HG03060 (cell line): ENCODE results near the gene RIMBP2.

Source experiments
- ATAC-seq: cut with Tn5 transposase; IDR thresholded peaks from one replicate; pipeline ENCODE4 v1.9.1; 2021; ENCODE audit warnings: low read depth, moderate number of reproducible peaks; ENCODE audit not compliant: unreplicated experiment

The RIMBP2 gene

DNA sequence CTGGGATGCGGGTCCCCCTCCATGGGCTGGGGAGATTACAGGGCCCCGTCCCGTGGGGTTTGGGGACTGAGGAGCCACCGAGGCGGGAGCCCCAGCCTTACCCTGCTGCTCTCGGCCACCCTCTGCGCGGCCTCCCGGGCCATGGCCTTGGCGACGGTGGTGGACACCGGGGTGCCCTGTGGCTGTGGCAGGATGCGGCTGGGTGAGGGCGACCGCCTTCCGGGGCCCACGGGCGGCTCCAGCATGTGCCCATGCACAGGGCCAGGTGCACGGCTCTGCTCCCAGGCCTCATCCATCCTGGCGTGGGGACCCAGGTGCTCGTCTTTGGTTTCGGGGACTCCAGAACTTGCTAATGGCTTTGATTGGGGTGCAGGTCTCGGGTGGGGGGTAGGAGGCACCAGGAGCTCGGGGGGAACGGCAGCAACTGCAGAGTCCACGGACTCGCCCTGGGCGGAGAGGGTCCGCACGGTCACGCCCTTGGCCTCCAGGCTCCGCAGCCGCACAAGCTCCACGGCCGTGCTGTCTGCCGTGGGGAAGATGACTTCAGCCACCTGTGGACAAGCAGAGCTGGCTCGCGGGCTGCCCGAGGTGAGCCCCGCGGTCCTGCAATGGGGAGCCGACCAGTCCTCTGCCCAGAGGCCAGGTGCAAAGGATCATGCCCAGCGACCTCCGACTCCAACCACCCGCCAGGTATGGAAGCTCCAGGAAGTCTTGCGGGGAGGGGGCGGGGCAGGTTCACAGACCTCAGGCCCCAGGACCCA lies 279.2 kb downstream of the RIMBP2 start:
- no peak for ATAC-seq

DNA sequence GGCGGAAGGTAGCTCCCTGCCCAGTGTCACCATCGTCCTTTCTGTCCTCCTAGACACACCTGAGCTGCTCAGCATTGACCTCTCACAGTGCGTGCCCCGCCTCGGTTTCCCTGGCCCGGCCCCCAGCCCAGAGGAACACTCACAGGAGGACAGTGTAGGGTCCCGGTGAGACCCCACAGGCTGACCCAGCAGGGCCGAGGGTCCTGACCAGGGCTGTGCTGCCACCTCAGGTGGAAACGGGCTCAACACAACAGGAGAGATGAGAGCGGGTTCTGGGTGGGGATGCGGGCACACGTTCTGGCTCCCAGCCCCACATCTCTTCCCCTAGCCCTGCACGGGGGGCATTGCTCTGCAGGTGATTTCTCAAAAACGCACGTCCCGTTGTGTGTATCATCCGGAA lies 280.3 kb downstream of the RIMBP2 start:
- ATAC-seq = no peak

DNA sequence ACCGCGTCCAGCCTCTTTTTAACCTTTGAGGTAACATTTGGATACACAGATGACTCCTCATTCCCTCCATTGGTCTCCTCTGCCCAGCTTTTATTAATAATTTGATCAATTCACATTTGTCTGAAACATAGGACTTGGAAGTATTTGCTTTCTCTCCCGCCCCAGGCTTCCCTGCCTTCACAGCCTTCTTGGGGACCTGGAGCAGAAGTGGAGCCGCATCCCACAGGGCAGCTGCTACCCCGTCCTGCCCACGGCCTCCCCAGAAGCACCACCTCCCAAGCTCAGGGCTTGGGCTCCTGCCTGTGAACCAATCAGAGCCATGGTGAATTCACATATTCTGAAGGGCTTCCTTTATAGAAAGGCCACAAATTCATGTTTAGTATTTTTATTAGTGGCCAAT lies 280.8 kb downstream of the RIMBP2 start:
- ATAC-seq = no peak

DNA sequence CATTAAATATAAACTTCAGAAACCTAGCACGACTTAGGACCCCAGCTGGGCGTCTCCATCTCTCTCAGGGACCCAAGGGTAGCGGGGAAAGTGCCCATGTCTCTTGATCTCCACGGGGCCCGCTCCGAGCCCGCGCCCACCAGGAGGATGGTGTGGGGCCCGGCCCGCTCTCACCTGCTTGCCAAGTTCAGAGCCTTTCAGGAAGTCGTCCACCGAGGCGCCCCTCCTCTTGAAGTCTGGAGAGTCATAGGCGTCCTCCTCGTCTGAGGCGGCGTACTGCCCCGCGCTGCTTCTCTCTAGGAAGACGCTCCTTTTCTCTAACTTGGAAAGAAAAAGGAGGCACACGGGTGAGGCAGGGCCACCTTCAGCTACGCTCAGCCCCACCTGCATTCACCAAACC lies 281.5 kb downstream of the RIMBP2 start:
- ATAC-seq = no peak

DNA sequence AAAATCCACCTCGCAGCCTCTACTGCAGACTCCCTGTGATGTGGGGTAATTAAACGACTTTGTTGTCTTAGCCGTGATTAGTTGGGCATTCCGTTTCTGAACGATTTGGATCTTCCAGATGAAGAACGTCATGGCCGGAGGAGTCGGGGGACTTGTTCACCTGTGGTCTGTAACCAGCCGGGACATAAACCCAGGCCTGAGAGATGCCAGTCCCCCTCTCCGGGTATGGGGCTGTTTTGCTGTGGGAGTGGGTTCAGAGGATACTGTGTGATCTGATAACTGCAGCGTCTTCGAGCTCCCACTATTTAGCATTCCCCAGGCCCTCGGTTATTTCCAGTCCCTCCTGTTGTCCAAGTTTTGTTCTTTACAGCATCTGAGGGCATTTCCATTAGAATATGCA lies 282.3 kb downstream of the RIMBP2 start:
- no peak for ATAC-seq

DNA sequence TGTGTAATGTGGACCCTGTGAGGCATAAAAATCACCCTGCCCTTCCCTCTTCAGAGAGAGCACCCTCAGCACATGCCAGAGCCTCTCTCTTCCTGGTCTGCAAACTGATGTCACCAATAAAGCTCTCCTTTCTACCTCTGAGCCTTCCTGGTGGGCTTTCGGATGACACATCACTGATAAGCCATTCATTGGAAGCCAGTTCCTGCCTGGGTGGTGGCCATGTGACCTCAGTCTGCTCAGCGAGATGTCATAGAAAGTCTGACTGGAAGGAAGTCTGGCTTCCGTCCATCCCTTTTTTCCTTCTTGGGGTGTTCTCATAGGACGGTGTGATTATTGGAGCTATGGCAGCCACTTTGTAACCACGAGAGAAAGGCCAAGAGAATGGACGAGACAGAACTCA lies 282.7 kb downstream of the RIMBP2 start:
- no peak for ATAC-seq

DNA sequence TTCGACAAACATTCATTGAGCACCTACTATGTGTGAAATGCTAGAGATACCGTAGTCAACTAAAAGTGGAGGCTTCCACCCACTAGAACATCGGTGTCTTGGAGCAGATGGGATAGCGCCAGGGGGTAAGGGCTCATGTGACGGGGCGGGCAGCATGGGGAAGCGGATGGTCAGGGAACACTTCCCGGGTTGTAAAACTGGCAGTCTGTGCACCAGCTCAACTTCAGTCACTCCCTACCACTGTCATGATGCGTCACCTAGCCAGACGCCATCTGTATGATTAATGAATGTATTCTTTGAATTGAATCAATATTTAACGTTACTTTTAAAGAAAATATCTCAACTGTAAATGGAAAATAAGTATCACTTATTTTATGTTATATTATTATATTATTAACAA lies 284.9 kb downstream of the RIMBP2 start:
- no peak for ATAC-seq

DNA sequence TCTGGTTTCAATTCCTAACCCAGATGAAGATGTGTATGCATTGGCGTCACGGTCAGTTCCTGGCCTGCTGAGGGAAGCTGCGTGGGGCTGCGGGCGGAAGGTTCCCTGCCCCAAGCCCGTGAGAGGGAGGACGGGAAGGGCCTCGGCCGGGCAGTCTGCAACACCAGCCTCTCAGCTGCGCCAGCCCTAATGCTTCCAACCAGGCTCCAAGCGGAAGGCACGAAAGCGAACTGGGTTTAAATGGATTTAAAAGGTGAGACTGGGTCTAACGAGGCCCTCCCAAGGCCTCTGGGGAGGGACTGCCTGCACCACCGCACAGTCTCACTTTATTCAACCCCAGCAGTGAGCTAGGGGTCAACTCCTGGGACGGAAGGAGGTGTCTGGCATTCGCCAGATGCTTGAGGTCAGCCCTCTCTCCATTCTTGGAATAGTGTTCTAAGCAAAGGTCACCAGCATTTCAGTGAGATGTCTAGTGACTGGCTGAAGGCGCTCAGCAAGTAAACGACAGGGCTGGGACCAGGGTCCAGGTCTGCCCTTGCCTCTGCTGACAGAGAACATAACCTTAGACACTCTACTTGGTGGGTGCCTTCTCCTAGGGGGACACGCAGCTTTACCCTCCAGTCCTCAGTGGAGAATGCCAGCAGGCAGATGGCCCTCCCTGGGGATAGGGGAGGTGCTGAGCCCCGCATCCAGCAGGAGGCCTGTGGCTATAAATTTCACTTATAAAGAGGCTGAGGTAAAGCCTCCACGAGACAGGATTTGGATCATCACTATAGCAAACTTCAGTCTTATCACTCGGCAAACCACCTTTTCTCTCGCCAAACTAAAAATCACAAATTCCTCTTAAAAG lies 286.2 kb downstream of the RIMBP2 start:
- ATAC-seq = no peak

DNA sequence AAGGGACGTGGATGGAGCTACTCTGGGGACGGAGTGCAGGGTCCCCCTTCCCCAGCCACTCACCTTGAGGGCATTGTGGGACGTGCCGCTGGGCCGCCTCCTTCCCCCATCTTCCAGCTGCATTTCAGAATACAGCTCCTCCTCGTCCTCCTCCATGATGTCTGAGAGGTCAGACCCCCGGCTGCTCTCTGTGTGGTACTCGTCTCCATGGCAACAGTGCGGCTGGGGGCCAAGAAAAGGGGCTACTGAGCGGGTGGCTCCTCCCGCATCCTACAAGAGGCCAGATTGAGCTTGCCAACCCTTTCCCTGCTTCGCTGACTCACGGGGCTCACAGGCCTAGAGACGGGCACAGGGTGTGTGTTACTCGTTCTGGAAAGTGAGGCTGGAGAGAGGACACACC lies 288.0 kb downstream of the RIMBP2 start:
- no peak for ATAC-seq

DNA sequence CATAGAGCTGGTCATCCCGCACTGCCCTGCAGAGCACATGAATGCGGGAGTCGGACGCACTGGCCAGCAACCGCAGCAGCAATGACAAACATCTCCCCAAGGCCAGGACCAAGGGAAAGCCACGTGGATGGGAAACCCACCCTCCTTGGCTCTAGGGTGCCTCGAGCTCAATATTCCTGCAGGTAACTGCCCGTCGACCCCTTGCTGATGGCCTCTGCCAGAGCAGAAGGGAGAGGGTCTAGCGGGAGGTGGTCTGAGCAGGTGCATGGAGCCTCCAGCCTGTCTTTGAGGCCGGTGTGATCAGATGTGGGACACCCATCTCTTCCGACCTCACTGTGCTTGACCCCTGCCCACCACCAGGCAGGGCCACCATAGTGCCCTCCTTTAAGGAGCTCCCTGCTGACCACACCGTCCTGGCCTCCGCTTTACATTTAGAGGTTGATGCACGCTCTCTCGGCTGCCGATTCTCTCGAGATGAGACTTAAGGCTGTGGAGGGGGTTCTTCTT lies 288.7 kb downstream of the RIMBP2 start:
- ATAC-seq = no peak

DNA sequence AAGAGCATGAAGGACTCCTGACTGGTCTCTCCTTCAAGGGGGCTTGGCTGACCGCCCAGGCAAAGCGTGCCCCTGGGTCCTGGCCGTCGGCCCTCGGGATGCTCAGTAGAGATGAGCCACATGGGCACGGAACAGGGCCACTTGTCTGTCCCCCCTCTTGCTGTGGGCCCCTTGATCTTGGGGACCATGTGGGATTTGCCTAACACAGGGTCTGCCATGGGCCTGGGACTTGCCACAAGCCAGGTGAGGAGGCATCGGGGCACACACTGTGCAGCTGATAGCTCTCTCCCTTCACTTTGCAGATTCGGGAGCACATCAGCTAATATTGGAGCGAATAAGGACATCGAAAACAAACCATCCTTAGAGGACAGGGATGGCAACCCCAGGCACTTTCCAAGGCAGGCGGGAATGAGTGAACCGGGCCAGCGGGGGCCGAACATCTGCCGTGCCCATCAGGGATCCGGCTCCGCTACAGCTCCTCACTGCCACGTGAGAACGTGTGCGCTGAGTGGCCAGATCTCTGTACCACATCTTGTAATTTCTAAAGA lies 290.3 kb downstream of the RIMBP2 start:
- no peak for ATAC-seq

DNA sequence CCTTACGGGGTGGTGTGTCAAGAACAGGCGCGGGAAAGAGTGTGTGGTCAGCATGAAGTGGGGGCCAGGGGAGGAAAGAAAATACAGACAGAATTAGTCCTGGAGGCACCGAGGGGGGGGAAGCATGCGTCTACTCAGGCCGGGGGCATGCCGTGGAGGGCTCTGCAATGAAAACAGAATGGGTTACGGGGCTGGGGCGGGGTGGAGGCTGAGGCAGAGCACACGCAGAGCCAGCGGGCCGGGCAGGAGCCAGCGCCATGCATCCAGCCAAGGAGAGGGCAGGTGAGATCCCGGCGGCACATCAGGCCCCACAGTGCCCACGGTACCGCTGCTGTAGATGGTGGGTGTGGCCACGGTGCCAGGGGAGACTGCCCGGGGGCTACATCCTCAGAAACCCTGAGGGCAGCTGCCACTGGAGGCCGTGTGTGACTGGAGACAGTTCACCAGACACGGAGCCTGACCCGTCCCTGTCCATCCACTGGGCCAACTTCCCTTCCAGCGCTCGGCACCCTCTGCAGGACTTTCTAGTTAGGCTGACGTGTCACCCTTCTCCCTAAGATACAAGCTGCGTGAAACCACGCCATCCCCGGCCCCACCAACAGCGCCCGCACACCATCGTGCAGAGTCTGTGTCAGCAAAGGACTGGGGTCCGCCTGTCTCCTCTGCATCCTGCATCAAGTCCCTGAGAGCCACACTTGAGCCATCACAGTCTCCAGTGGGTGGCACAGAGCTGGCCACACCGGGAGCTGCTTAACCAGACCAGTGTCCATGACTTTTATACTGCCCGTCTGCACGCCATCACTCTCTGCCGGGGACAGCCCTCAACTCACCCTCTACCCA lies 291.0 kb downstream of the RIMBP2 start:
- ATAC-seq = no peak

DNA sequence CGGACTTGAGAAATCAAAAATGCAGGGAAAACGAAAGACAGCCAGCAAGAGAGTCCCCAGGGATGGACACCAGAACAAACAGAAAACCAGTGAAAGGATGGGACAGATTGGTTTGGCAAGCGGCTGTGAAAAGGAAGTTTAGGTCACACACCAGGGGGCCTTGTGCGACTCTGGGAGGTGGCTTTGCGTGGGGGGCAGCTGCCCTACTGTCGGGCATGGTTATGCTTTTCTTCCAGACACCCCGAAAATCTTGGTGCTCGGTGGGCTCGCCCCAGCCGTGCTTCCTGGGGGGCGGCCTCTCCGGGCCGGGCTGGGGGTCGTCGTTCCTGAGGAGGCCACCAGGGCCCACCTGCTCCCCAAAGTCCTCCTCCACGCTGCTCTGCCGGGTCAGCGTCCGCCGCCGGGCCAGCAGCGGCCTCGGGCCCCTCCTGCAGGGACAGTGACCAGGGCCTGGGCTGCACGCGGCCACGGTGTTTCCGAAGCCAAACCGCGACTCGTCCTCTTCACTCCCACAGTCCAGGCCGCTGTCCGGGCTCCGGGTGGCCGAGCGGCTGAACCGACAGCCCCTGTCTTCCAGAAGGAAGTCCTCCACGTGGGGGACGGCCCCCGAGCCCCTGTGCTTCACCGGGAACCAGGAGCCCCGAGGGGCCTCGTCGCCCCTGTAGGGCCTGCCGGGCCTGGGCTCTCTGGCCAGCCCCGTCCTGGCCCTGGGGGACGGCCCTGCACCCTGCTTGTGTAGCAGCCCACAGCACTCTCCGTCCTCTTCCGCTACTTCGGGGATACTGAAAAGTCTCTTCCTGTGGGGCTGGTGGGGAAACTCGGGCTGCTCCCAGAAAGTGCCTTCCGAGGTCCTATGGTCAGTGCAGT lies 291.9 kb downstream of the RIMBP2 start:
- no peak for ATAC-seq

DNA sequence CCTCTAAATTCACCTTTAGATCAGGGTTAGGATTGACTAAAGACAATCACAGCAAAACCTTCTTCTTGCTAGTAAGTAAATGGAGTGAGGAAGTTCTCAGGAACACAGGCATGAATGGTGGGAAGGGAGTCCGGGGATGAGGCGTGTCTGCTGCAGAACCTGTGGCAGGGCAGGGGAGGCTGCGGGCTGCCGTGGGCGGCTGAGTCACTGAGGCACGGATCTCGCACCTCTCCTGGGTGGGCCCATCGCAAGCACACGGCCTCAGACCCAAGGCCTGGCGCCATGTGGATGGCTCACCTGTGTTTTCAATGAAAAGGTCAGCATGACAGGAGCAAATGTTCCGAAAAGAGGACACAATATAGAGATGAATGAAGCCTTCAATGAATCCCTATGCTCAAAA lies 293.0 kb downstream of the RIMBP2 start:
- no peak for ATAC-seq

DNA sequence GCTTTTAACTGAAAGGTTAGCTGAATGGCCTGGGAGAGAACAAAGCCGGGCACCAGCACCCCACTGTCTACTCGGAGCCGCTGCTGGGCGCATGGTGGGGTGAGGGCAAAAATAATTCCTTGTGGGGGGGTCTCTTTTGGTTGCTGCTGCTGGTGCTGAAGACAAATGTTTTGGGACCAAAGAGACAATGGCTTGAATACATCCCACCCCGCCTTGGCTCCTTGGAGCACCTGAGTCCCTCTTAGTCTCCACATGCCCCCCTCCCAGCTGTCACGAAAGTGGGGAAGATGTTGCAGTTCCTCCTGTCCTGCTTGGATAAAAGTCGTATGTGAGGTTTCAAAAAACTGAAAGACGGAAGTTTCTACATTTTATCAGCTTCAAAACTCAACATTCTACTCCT lies 293.4 kb downstream of the RIMBP2 start:
- ATAC-seq = no peak

DNA sequence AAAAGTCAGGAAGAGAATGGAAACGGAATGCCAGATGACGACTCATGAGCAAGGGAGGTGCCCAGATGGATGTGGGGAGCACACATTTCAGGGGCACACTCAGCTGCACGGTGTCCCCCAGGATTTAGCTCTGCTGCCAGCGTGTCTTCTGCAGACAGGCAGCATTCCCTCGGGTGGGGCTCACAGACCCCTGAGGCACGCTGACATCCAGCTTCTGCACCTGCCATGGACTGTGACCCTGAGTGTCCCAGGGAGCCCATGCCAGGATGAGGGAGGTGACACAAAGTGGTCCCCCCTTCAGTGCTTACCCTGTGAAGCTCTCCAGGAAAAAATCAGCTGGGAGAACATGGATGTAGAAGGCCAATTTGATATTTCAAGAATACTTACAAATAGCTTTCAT lies 294.2 kb downstream of the RIMBP2 start:
- no peak for ATAC-seq

DNA sequence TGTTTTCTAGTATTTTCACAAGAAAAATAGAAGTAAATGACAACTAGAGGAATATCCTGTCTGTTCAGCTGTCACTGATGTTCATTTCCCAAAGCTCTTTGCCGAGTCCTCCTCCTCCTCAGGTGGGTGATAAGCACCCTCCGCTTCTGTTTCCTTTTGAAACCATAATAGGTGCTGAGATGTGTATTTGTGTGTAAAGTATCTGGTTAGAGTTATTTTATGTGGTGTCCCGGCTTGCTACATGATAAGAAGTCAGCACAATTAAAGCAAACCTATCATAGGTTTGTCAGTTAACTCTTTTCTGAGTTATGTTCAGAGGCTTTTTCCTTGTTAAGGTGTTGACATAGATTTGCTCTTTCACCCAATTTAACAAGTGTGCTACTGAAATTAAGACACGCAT lies 296.0 kb downstream of the RIMBP2 start:
- no peak for ATAC-seq

DNA sequence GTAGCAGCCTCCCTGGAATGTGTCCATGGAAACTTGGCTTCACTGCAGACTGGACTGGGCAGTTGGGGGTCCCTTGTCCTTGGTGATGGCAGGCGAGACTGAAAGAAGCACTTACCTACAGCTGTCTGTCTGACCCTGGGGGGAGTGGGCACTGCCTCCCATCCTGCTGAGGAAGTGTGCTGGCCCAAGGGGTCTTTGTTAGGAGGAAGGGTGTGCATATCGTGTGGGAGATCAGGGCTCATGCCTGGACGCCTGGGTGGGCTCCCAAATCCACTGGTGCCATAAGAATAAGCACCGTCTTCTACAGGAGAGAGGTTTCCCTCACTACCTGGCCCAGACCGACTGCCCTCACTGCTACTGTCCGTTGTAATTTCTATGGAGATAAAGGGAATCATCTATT lies 297.0 kb downstream of the RIMBP2 start:
- no peak for ATAC-seq

DNA sequence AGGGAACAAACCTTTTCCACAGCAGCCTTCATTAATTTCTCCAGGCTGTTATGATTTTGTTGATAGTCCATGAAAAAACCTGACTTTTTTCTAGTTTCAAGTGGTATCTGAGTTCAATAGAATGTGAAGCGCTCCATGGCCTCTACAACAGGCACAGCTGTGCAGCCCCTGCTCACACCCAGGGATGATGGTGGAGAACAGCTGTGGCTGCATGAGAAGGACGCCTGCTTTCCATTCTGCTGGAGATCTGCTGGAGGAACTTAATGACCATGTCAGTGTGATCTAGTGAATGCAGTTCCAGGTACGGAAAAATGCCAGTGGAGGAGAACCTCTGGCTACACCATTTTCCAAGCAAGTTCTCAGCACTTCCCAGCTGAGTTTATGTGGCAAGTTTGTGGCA lies 297.8 kb downstream of the RIMBP2 start:
- no peak for ATAC-seq

DNA sequence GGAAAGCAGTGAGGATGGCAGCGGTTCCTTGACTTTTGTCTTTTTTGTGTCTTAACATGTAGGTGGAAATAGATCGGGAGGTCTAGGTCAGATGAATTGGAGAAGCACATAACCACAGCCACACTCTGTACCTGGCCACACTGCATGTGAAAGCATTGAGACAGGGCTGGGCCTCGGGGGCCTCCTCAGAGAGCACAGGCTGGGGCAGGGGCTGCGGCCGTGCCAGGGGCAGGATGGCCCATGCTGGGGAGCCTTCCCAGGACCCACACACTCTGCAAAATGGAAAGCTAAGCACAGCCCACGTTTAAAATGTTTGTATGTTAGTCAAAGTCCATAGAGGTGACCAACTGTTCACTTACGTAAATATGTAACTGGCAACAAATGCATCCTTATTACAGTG lies 301.7 kb downstream of the RIMBP2 start:
- ATAC-seq = no peak
